A673 (cell line): ENCODE data around the gene FOSL1. TPM values are rescaled to one million over a fixed set of nuclear protein-coding genes. Genes with fewer than 3 reads are reported as not detected.
A peak's percentile ranks its signal among the peaks of the same experiment; 100 is the strongest.

Experiments
- BruUV-seq: library from RNA; stranded (reverse); fragments of 400-500 nt; replicated peaks from 2 replicates; lab custom pipeline; 2021; lab: Mats Ljungman, UMichigan
- CTCF ChIA-PET: fragments of 300-600 bp; sonication (Branson Sonifier 250); formaldehyde crosslinking; loops from one replicate; lab custom pipeline; 2022; ENCODE audit warnings: antibody characterized with exemption; lab: Charles Lee
- POLR2A ChIA-PET: fragments of 300-600 bp; sonication (Branson Sonifier 250); formaldehyde crosslinking; loops from one replicate; lab custom pipeline; 2022; ENCODE audit warnings: antibody characterized with exemption; ENCODE audit not compliant: low non-redundant PET; lab: Charles Lee
- DNase-seq: peaks from one replicate; pipeline ENCODE4 v3.0.0-alpha.2; 2015; ENCODE audit warnings: low spot score
- H3K27ac ChIP-seq: fragments of 200-600 bp; sonication (generic); 2 replicates; pipeline ENCODE4 v1.5.1; 2016; ENCODE audit warnings: mixed run types, low read depth, mild to moderate bottlenecking, mixed read lengths, antibody characterized with exemption, low read length; ENCODE audit not compliant: poor library complexity, severe bottlenecking
- H3K27me3 ChIP-seq: fragments of 200-600 bp; sonication (generic); replicated peaks from 2 replicates; pipeline ENCODE4 v1.6.1; 2017; ENCODE audit warnings: mixed run types, low read depth, mild to moderate bottlenecking, mixed read lengths, antibody characterized with exemption, low read length; ENCODE audit not compliant: insufficient read depth, poor library complexity
- H3K36me3 ChIP-seq: fragments of 200-600 bp; sonication (generic); 2 replicates; pipeline ENCODE4 v1.6.1; 2016; ENCODE audit warnings: mixed run types, mild to moderate bottlenecking, mixed read lengths, antibody characterized with exemption, low read length; ENCODE audit not compliant: insufficient read depth, poor library complexity, severe bottlenecking
- H3K4me1 ChIP-seq: fragments of 200-600 bp; sonication (generic); 2 replicates; pipeline ENCODE4 v1.6.1; 2017; ENCODE audit warnings: mixed run types, mild to moderate bottlenecking, mixed read lengths, antibody characterized with exemption, low read length; ENCODE audit not compliant: insufficient read depth, poor library complexity, severe bottlenecking
- H3K4me3 ChIP-seq: fragments of 200-600 bp; sonication (generic); 2 replicates; pipeline ENCODE4 v1.5.1; 2016; ENCODE audit warnings: low read depth, mixed run types, mild to moderate bottlenecking, mixed read lengths, low read length; ENCODE audit not compliant: poor library complexity, severe bottlenecking
- H3K9me3 ChIP-seq: fragments of 200-600 bp; sonication (generic); 2 replicates; pipeline ENCODE4 v1.6.1; 2016; ENCODE audit warnings: mixed run types, low read depth, mild to moderate bottlenecking, mixed read lengths, antibody characterized with exemption, low read length; ENCODE audit not compliant: poor library complexity, severe bottlenecking
- CTCF ChIP-seq: fragments of 300-800, 200-600 bp; sonication (generic); conservative IDR thresholded peaks from 2 replicates; pipeline ENCODE4 v1.5.1; 2017; ENCODE audit warnings: low read depth, mild to moderate bottlenecking, antibody characterized with exemption, low read length, moderate library complexity, mixed read lengths
- EZH2 ChIP-seq: fragments of 200-600 bp; sonication (generic); IDR thresholded peaks from 2 replicates; pipeline ENCODE4 v1.6.1; 2017; ENCODE audit warnings: borderline replicate concordance, low read depth, mild to moderate bottlenecking, mixed read lengths, antibody characterized with exemption, low read length; ENCODE audit not compliant: poor library complexity, severe bottlenecking
- intact Hi-C: fragments of 100-400 bp; cut with micrococcal nuclease; formaldehyde crosslinking; loops from one replicate; pipeline ENCODE4 v1.10.0; 2022; ENCODE audit not compliant: unreplicated experiment
- total RNA-seq: library from RNA; stranded (reverse); gene quantifications from 2 replicates; pipeline ENCODE4 v1.2.3, GENCODE V29; 2021

Gene FOSL1
- total RNA-seq, 1 experiment from 2014 or later = 29.0 TPM

- no TSS peak for BruUV-seq
- TF ChIP-seq CTCF (no peak), EZH2 (no peak)
- Histone ChIP-seq H3K4me1 (peaks cover 35% of the 10 kb centered on the region), H3K9me3 (no peaks in the 10 kb centered on the region), H3K4me3 (no peak overlapping the region), H3K36me3 (peaks cover 3% of the 10 kb centered on the region), H3K27me3 (no peaks in the 10 kb centered on the region), H3K27ac (no peak overlapping the region)
- ChIA-PET POLR2A (no interaction called here), CTCF (no interaction called here)
- DNase-seq = no peak
- intact Hi-C loops = no loop called here
These were observed 16.9 kb upstream of the FOSL1 start for GRCh38 chr11:65917077-65917433.

- Histone ChIP-seq H3K27me3 (no peaks in the 10 kb centered on the region), H3K4me3 (no peak overlapping the region), H3K36me3 (no peaks in the 10 kb centered on the region), H3K9me3 (no peaks in the 10 kb centered on the region), H3K4me1 (peaks cover 41% of the 10 kb centered on the region), H3K27ac (peak overlapping the region; percentile 64)
- CTCF ChIA-PET = interaction anchor here (0.6 to 1.3 kb wide), 2 partner anchors 137 to 528 kb away, joined by 4 to 5 read pairs; no protein-coding TSS in a partner anchor
- BruUV-seq = no TSS peak
- intact Hi-C loops = no loop called here
- DNase-seq = no peak
- POLR2A ChIA-PET = interaction anchor here (0.6 kb wide), 1 partner anchor 19 kb away, joined by 7 read pairs; no protein-coding TSS in a partner anchor
- no peak for TF ChIP-seq CTCF
- TF ChIP-seq EZH2 = no peak
These were observed 16.2 kb upstream of the FOSL1 start for GRCh38 chr11:65916391-65916790.

- Histone ChIP-seq H3K27ac (peak overlapping the region; percentile 64), H3K4me1 (peaks cover 45% of the 10 kb centered on the region)
- intact Hi-C loops = no loop called here
These were observed 15.6 kb upstream of the FOSL1 start for GRCh38 chr11:65915821-65916251.

More at GRCh38 chr11:65915821-65916251, 15.6 kb upstream of the FOSL1 start:
- TF ChIP-seq EZH2 (no peak), CTCF (no peak)
- Histone ChIP-seq H3K36me3 (no peaks in the 10 kb centered on the region), H3K4me3 (no peak overlapping the region), H3K27me3 (no peaks in the 10 kb centered on the region), H3K9me3 (no peaks in the 10 kb centered on the region)
- peak; percentile 91 for DNase-seq
- CTCF ChIA-PET = interaction anchor here (0.6 to 2.5 kb wide), 3 partner anchors 27 to 528 kb away, joined by 4 to 22 read pairs (median 5); partner anchors contain the start of gene FIBP
- POLR2A ChIA-PET = interaction anchor here (0.6 kb wide), 1 partner anchor 18 kb away, joined by 7 read pairs; no protein-coding TSS in a partner anchor
- BruUV-seq = no TSS peak
